ENCODE data around the gene SESTD1.
"Not testable (repeated sequence)": the region's sequence is repeated elsewhere in the genome, so short reads cannot be mapped to it uniquely, and the experiment has no call there.

Gene SESTD1

GRCh38 chr2:179106342-179106675, 158.3 kb downstream of the SESTD1 start:
- no peak for DNase-seq (ENCODE audit: low read depth)

GRCh38 chr2:179104736-179105135, 159.9 kb downstream of the SESTD1 start:
- DNase-seq (ENCODE audit: low read depth), result no peak

GRCh38 chr2:179098080-179098689, 166.4 kb downstream of the SESTD1 start:
- DNase-seq (ENCODE audit: low read depth), result no peak

- no peak for DNase-seq (ENCODE audit: low read depth)
Measured at GRCh38 chr2:179097131-179097530, 167.5 kb downstream of the SESTD1 start.

- no peak for DNase-seq (ENCODE audit: low read depth)
Measured at GRCh38 chr2:179096090-179096489, 168.5 kb downstream of the SESTD1 start.

GRCh38 chr2:179092912-179093311, 171.7 kb downstream of the SESTD1 start:
- not testable (repeated sequence) for DNase-seq (ENCODE audit: low read depth)

GRCh38 chr2:179082697-179083096, 181.9 kb downstream of the SESTD1 start:
- DNase-seq (ENCODE audit: low read depth), result no peak

GRCh38 chr2:179081954-179082353, 182.7 kb downstream of the SESTD1 start:
- DNase-seq (ENCODE audit: low read depth), result no peak

- no peak for DNase-seq (ENCODE audit: low read depth)
Measured at GRCh38 chr2:179072527-179072926, 192.1 kb downstream of the SESTD1 start.

- DNase-seq (ENCODE audit: low read depth), result no peak
Measured at GRCh38 chr2:179071810-179072355, 192.7 kb downstream of the SESTD1 start.

GRCh38 chr2:179070895-179071294, 193.7 kb downstream of the SESTD1 start:
- no peak for DNase-seq (ENCODE audit: low read depth)

- DNase-seq (ENCODE audit: low read depth), result no peak
Measured at GRCh38 chr2:179069685-179070084, 194.9 kb downstream of the SESTD1 start.

GRCh38 chr2:179068991-179069643, 195.5 kb downstream of the SESTD1 start:
- DNase-seq (ENCODE audit: low read depth), result no peak

- no peak for DNase-seq (ENCODE audit: low read depth)
Measured at GRCh38 chr2:179059026-179059700, 205.5 kb downstream of the SESTD1 start.

- no peak for DNase-seq (ENCODE audit: low read depth)
Measured at GRCh38 chr2:179057737-179058136, 206.9 kb downstream of the SESTD1 start.

- not testable (repeated sequence) for DNase-seq (ENCODE audit: low read depth)
Measured at GRCh38 chr2:179053568-179053967, 211.1 kb downstream of the SESTD1 start.
